Panc1 (cell line): ENCODE results near the gene CCDC57. TPM values are rescaled to one million over a fixed set of nuclear protein-coding genes. Genes with fewer than 3 reads are reported as not detected.
A peak's percentile ranks its signal among the peaks of the same experiment; 100 is the strongest.

Experiments used
- ATAC-seq: fragments of 200-7000 bp; cut with Tn5 transposase; 2 replicates; pipeline ENCODE4 v1.9.1; 2020; ENCODE audit warnings: mild to moderate bottlenecking, moderate library complexity
- BruUV-seq: library from RNA; stranded (reverse); fragments of 400-500 nt; replicated peaks from 2 replicates; lab custom pipeline; 2021; lab: Mats Ljungman, UMichigan
- CTCF ChIA-PET: fragments of 300-600 bp; sonication (Branson Sonifier 250); formaldehyde crosslinking; loops from one replicate; lab custom pipeline; 2022; ENCODE audit warnings: antibody characterized with exemption; lab: Charles Lee
- POLR2A ChIA-PET: fragments of 300-600 bp; sonication (Branson Sonifier 250); formaldehyde crosslinking; loops from one replicate; lab custom pipeline; 2022; ENCODE audit warnings: antibody characterized with exemption; lab: Charles Lee
- DNase-seq: peaks from one replicate; pipeline ENCODE4 v3.0.0-alpha.2; 2010; ENCODE audit warnings: low read depth, low spot score
- H3K27ac ChIP-seq: 2 replicates; pipeline ENCODE4 v1.5.1; 2011; ENCODE audit warnings: mild to moderate bottlenecking, low read length, inconsistent platforms
- H3K27me3 ChIP-seq: fragments of 200-500 bp; sonication (Bioruptor generic); 2 replicates; pipeline ENCODE4 v1.6.0; 2014; ENCODE audit warnings: low read length, inconsistent platforms; ENCODE audit not compliant: control insufficient read depth, insufficient read depth
- H3K36me3 ChIP-seq: fragments of 200-500 bp; sonication (Bioruptor generic); 2 replicates; pipeline ENCODE4 v1.5.1; 2014; ENCODE audit warnings: inconsistent platforms, mild to moderate bottlenecking, low read length, moderate library complexity; ENCODE audit not compliant: control insufficient read depth, insufficient read depth
- H3K4me1 ChIP-seq: 2 replicates; pipeline ENCODE4 v1.5.1; 2011; ENCODE audit warnings: inconsistent platforms, mild to moderate bottlenecking, low read length, moderate library complexity; ENCODE audit not compliant: control insufficient read depth, insufficient read depth
- H3K4me3 ChIP-seq, 2 experiments: 2 replicates each; pipeline ENCODE4 v1.5.1; 2011 to 2012; ENCODE audit warnings: low read depth in 2 of 2, low read length in 2 of 2, mild to moderate bottlenecking in 2 of 2, inconsistent platforms in 1 of 2, moderate library complexity in 1 of 2
- H3K9me3 ChIP-seq: fragments of 200-500 bp; sonication (Bioruptor generic); 2 replicates; pipeline ENCODE4 v1.5.1; 2014; ENCODE audit warnings: low read depth, mild to moderate bottlenecking, inconsistent platforms, low read length, moderate library complexity; ENCODE audit not compliant: control insufficient read depth, insufficient read depth
- CTCF ChIP-seq: fragments of 450-650 bp; IDR thresholded peaks from 2 replicates; pipeline ENCODE4 v1.5.1; 2017; ENCODE audit warnings: mild to moderate bottlenecking
- POLR2AphosphoS5 ChIP-seq: IDR thresholded peaks from 2 replicates; pipeline ENCODE4 v1.6.1; 2012; ENCODE audit warnings: mild to moderate bottlenecking, low read depth, low read length, moderate library complexity
- REST ChIP-seq, 2 experiments: IDR thresholded peaks; 2 replicates each; pipeline ENCODE4 v1.6.1; 2011 to 2012; ENCODE audit warnings: low read depth in 2 of 2, control low read depth in 1 of 2, low read length in 1 of 2, mild to moderate bottlenecking in 1 of 2, moderate library complexity in 1 of 2; ENCODE audit not compliant: insufficient read depth in 1 of 2
- SIN3A ChIP-seq: IDR thresholded peaks from 2 replicates; pipeline ENCODE4 v1.6.1; 2012; ENCODE audit warnings: low read depth, mild to moderate bottlenecking, low read length, moderate library complexity, borderline replicate concordance; ENCODE audit not compliant: insufficient read depth
- TCF7L2 ChIP-seq: IDR thresholded peaks from 2 replicates; pipeline ENCODE4 v1.6.1; 2011; ENCODE audit warnings: mild to moderate bottlenecking, low read depth, low read length, inconsistent platforms
- in situ Hi-C: cut with HindIII; loops from 2 replicates; pipeline ENCODE4 v1.10.0; 2016; ENCODE audit warnings: low sequenced_read_pairs, low pct_unique_long_range_greater_than_20kb
- intact Hi-C: fragments of 100-400 bp; cut with micrococcal nuclease; formaldehyde crosslinking; loops from one replicate; pipeline ENCODE4 v1.10.0; 2022; ENCODE audit not compliant: unreplicated experiment
- total RNA-seq: library from RNA; stranded (reverse); gene quantifications from one replicate; pipeline ENCODE4 v1.2.1, GENCODE V29; 2021; ENCODE audit not compliant: unreplicated experiment

The CCDC57 gene
- total RNA-seq, 1 experiment from 2014 or later: 63.6 TPM

- no peaks in the 10 kb centered on the region for H3K27me3 ChIP-seq
- no TSS peak for BruUV-seq
- ATAC-seq: no peak
- in situ Hi-C loops: no loop called here
- TF ChIP-seq TCF7L2: no peak
- no peak for TF ChIP-seq POLR2AphosphoS5
- TF ChIP-seq CTCF: no peak
- no peak for TF ChIP-seq SIN3A
- no peak for TF ChIP-seq REST (IDR thresholded peaks at IDR 0.05; ENCODE audit: insufficient read depth in 1 of 2, low read depth in 2 of 2, low read length in 1 of 2)
- POLR2A ChIA-PET: no interaction called here
- no peaks in the 10 kb centered on the region for H3K4me1 ChIP-seq
- no peak for DNase-seq
- H3K9me3 ChIP-seq: no peaks in the 10 kb centered on the region
- no peak overlapping the region for H3K27ac ChIP-seq
- CTCF ChIA-PET: no interaction called here
- no peak overlapping the region for H3K4me3 ChIP-seq
- intact Hi-C loops: no loop called here
- H3K36me3 ChIP-seq: no peaks in the 10 kb centered on the region
These were observed 84.4 kb downstream of the CCDC57 start for GRCh38 chr17:82128287-82128686.

- H3K27me3 ChIP-seq: no peaks in the 10 kb centered on the region
- POLR2A ChIA-PET: no interaction called here
- CTCF ChIA-PET: no interaction called here
These were observed 84.9 kb downstream of the CCDC57 start for GRCh38 chr17:82127704-82128103.

More at GRCh38 chr17:82127704-82128103, 84.9 kb downstream of the CCDC57 start:
- DNase-seq: no peak
- in situ Hi-C loops: no loop called here
- BruUV-seq: no TSS peak
- Histone ChIP-seq H3K36me3 (no peaks in the 10 kb centered on the region), H3K27ac (no peak overlapping the region), H3K4me1 (no peaks in the 10 kb centered on the region), H3K4me3 (no peak overlapping the region), H3K9me3 (no peaks in the 10 kb centered on the region)
- TF ChIP-seq SIN3A: no peak
- TF ChIP-seq CTCF: no peak
- no peak for TF ChIP-seq REST (IDR thresholded peaks at IDR 0.05; ENCODE audit: insufficient read depth in 1 of 2, low read depth in 2 of 2, low read length in 1 of 2)
- no peak for TF ChIP-seq TCF7L2
- TF ChIP-seq POLR2AphosphoS5: no peak
- intact Hi-C loops: no loop called here
- ATAC-seq: 0 out of 2 replicates have a peak, but pooled peaks have one; percentile 11
